ENCODE measurements around the gene PAX7. TPM values are rescaled to one million over a fixed set of nuclear protein-coding genes. Genes with fewer than 3 reads are reported as not detected.

The PAX7 gene
- total RNA-seq, 1 donor from 2014 or later = not detected

- ATAC-seq (no peak), DNase-seq (ENCODE audit: missing footprints) (no peak)
- intact Hi-C loops (cut with DNase I) = no loop called here
Observed at GRCh38 chr1:18614069-18614735, 16.4 kb upstream of the PAX7 start.

GRCh38 chr1:18618546-18619466 lies 11.8 kb upstream of the PAX7 start:
- intact Hi-C loops (cut with DNase I) = no loop called here
- DNase-seq (ENCODE audit: missing footprints) (no peak), ATAC-seq (no peak)

GRCh38 chr1:18619467-18619835 lies 11.2 kb upstream of the PAX7 start:
- intact Hi-C loops (cut with DNase I) = no loop called here
- DNase-seq (ENCODE audit: missing footprints) = no peak
- no peak for ATAC-seq

GRCh38 chr1:18628511-18628910 lies 2.1 kb upstream of the PAX7 start:
- ATAC-seq (no peak), DNase-seq (ENCODE audit: missing footprints) (no peak)
- intact Hi-C loops (cut with DNase I) = no loop called here

- DNase-seq (ENCODE audit: missing footprints) (no peak), ATAC-seq (no peak)
- intact Hi-C loops (cut with DNase I) = no loop called here
Observed at GRCh38 chr1:18629659-18630510, 761 bp upstream of the PAX7 start.

GRCh38 chr1:18631496-18632217 lies 1.0 kb downstream of the PAX7 start:
- DNase-seq (ENCODE audit: missing footprints) = no peak
- intact Hi-C loops (cut with DNase I) = no loop called here
- ATAC-seq = no peak

- ATAC-seq (no peak), DNase-seq (ENCODE audit: missing footprints) (no peak)
- intact Hi-C loops (cut with DNase I) = no loop called here
Observed at GRCh38 chr1:18632218-18632588, 1.6 kb downstream of the PAX7 start.

- ATAC-seq (no peak), DNase-seq (ENCODE audit: missing footprints) (no peak)
- intact Hi-C loops (cut with DNase I) = no loop called here
Observed at GRCh38 chr1:18632783-18633421, 2.3 kb downstream of the PAX7 start.

DNA sequence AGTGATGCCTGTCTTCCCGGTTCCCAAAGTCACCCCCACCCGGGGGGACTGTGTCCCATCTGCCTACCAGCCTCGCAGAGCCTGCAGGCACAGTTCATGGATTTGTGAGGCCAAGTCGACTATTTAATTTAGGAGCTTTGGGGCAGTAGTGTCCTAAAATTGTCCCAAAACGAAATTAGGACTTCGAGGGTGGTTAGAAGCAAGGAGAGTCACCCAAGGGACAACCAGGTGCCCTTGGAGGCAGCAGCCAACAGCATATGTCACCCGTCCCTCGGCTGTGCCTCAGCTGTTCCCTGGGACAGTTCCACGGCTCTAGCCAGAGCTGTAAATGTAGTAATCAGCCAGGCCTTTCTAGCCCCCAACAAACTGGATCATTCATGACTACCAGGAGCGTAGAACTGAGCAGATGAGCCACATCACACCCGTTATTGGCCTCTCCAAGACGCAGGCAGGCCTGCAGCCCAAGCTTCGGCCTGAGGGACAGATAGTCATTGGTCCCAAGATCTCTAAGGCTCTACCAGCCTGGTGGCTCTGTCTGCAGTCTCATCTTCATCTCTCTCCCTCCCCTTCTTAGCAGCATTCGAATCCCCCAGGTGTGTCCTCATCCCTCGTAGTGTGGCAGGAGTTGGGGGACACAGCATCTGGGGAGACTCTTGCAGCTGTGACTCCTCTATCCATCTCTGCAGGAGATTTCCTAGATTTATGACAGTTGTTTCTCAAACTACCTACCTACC lies 2.9 kb downstream of the PAX7 start:
- ATAC-seq = no peak
- DNase-seq (ENCODE audit: missing footprints) = no peak
- intact Hi-C loops (cut with DNase I) = no loop called here

DNA sequence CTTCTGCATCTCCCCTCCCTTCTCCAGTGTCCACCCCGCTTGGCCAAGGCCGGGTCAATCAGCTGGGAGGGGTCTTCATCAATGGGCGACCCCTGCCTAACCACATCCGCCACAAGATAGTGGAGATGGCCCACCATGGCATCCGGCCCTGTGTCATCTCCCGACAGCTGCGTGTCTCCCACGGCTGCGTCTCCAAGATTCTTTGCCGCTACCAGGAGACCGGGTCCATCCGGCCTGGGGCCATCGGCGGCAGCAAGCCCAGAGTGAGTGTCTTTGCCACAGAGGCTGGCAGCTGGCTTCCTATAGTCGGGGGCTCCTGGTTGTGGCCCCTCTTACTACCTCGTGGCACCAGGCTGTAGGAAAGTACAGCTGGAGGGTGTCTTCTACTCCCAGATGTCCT lies 3.6 kb downstream of the PAX7 start:
- ATAC-seq (no peak), DNase-seq (ENCODE audit: missing footprints) (no peak)
- intact Hi-C loops (cut with DNase I) = no loop called here

DNA sequence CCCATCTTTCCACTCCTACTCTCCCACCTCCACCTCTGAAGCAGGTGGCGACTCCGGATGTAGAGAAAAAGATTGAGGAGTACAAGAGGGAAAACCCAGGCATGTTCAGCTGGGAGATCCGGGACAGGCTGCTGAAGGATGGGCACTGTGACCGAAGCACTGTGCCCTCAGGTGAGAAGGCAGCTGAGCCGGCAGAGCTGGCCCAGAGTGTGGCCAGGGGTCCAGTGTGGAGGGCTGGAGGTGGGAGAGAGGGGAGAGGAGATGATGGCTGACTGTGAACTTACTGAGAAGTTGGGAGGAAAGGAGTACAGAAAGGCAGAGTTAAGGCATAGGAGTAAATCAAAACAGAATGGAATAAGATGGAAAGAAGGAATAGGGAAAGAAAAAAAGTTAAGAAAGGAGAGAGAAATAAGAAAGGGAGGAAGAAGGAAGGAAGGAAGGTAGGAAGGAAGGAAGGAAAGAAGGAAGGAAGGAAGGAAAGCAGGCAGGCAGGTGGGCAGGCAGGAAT lies 4.5 kb downstream of the PAX7 start:
- no peak for ATAC-seq
- DNase-seq (ENCODE audit: missing footprints) = no peak
- intact Hi-C loops (cut with DNase I) = no loop called here

GRCh38 chr1:18635891-18636595 lies 5.4 kb downstream of the PAX7 start:
- intact Hi-C loops (cut with DNase I) = no loop called here

GRCh38 chr1:18636596-18637508 lies 6.2 kb downstream of the PAX7 start:
- ATAC-seq (no peak), DNase-seq (ENCODE audit: missing footprints) (no peak)
- intact Hi-C loops (cut with DNase I) = no loop called here

More at GRCh38 chr1:18635891-18636595, 5.4 kb downstream of the PAX7 start:
- DNase-seq (ENCODE audit: missing footprints) (no peak), ATAC-seq (no peak)

DNA sequence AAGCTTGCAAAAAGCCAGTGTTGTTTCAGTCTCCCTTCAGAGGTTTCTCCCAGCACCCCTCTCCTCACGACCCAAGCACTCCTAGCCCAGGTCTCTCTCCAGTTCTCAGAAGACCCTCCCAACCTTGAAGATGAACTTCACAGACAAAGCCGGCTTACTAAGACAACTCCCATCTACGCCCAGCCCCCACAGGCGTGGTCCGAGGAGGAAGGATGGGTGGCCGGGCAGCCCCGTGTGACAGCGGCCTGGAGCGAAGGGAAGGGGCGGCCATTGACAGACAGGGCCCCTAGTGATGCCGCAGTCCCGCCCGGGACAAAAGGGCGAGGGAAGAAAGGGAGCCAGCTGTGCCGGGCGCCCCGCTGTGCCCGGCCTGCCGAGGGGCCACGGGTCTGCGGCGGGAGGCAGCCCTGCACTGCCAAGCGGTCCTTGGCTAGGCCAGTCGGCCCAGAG lies 6.9 kb downstream of the PAX7 start:
- ATAC-seq (no peak), DNase-seq (ENCODE audit: missing footprints) (no peak)
- intact Hi-C loops (cut with DNase I) = no loop called here

- intact Hi-C loops (cut with DNase I) = no loop called here
- ATAC-seq = no peak
- no peak for DNase-seq (ENCODE audit: missing footprints)
Observed at GRCh38 chr1:18637962-18638834, 7.6 kb downstream of the PAX7 start.

Measured in Right ventricle myocardium inferior (tissue), 1 donor.